HCT116 (cell line): ENCODE data around the gene BCAP31.

Source experiments
- EGR1 ChIP-seq: IDR thresholded peaks from 2 replicates; pipeline ENCODE4 v1.6.1; 2012; ENCODE audit warnings: low read depth
- JUND ChIP-seq: IDR thresholded peaks from 2 replicates; pipeline ENCODE4 v1.6.1; 2012
- POLR2AphosphoS5 ChIP-seq: IDR thresholded peaks from 2 replicates; pipeline ENCODE4 v1.6.1; 2011; ENCODE audit warnings: mild to moderate bottlenecking, low read depth, low read length, moderate library complexity
- TF ChIP-seq, protein P1 (sequence below), 3 experiments: fragments of 200-600 bp in 1 of 3; sonication (generic) in 1 of 3; IDR thresholded peaks in 2 of 3; conservative IDR thresholded peaks in 1 of 3; 2 replicates each; pipeline ENCODE4 v1.5.1; 2012 to 2017; ENCODE audit warnings: low read depth in 2 of 3, low read length in 2 of 3, antibody characterized with exemption in 1 of 3, borderline replicate concordance in 1 of 3, control low read depth in 1 of 3, mild to moderate bottlenecking in 1 of 3, mixed read lengths in 1 of 3, mixed run types in 1 of 3, moderate library complexity in 1 of 3; ENCODE audit not compliant: insufficient read depth in 1 of 3
- TF ChIP-seq, protein P2 (sequence below): IDR thresholded peaks from 2 replicates; pipeline ENCODE4 v1.6.1; 2011; ENCODE audit warnings: mild to moderate bottlenecking, low read length, moderate library complexity; ENCODE audit not compliant: insufficient replicate concordance; ENCODE audit errors: extremely low read depth
- TF ChIP-seq, protein P3 (sequence below): IDR thresholded peaks from 2 replicates; pipeline ENCODE4 v1.6.1; 2012
- TF ChIP-seq, protein P4 (sequence below): IDR thresholded peaks from 2 replicates; pipeline ENCODE4 v1.6.1; 2012

DNA sequence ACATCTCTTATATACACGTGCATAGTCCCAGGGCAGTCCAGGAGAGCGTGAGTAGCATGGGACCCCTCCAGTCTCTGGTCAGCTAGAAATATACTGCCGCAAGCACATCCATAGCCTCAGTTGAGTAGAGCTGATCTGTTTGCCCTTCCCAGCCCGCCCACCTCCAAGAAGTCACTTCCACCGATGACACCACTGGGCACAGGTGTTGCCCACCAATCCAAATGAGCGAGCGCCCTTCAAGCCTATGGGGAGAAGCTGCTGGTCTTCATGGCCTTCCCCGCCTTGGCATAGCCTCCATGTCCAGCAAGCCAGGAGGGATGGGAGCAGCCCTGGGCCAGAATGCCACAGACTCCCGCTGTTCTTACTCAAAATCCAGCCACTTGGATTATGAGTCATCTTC lies 67.0 kb downstream of the BCAP31 start:
- TF ChIP-seq, protein P1, sequence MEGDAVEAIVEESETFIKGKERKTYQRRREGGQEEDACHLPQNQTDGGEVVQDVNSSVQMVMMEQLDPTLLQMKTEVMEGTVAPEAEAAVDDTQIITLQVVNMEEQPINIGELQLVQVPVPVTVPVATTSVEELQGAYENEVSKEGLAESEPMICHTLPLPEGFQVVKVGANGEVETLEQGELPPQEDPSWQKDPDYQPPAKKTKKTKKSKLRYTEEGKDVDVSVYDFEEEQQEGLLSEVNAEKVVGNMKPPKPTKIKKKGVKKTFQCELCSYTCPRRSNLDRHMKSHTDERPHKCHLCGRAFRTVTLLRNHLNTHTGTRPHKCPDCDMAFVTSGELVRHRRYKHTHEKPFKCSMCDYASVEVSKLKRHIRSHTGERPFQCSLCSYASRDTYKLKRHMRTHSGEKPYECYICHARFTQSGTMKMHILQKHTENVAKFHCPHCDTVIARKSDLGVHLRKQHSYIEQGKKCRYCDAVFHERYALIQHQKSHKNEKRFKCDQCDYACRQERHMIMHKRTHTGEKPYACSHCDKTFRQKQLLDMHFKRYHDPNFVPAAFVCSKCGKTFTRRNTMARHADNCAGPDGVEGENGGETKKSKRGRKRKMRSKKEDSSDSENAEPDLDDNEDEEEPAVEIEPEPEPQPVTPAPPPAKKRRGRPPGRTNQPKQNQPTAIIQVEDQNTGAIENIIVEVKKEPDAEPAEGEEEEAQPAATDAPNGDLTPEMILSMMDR (IDR thresholded peaks at IDR 0.05 in 2 of 3, conservative IDR thresholded peaks at IDR 0.05 in 1 of 3; ENCODE audit: borderline replicate concordance in 1 of 3, insufficient read depth in 1 of 3, low read depth in 2 of 3, low read length in 2 of 3): no peak
- TF ChIP-seq, protein P2, sequence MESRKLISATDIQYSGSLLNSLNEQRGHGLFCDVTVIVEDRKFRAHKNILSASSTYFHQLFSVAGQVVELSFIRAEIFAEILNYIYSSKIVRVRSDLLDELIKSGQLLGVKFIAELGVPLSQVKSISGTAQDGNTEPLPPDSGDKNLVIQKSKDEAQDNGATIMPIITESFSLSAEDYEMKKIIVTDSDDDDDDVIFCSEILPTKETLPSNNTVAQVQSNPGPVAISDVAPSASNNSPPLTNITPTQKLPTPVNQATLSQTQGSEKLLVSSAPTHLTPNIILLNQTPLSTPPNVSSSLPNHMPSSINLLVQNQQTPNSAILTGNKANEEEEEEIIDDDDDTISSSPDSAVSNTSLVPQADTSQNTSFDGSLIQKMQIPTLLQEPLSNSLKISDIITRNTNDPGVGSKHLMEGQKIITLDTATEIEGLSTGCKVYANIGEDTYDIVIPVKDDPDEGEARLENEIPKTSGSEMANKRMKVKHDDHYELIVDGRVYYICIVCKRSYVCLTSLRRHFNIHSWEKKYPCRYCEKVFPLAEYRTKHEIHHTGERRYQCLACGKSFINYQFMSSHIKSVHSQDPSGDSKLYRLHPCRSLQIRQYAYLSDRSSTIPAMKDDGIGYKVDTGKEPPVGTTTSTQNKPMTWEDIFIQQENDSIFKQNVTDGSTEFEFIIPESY: no peak
- TF ChIP-seq EGR1 (no peak), JUND (no peak), POLR2AphosphoS5 (no peak)
- TF ChIP-seq, protein P3, sequence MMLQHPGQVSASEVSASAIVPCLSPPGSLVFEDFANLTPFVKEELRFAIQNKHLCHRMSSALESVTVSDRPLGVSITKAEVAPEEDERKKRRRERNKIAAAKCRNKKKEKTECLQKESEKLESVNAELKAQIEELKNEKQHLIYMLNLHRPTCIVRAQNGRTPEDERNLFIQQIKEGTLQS: no peak
- TF ChIP-seq, protein P4, sequence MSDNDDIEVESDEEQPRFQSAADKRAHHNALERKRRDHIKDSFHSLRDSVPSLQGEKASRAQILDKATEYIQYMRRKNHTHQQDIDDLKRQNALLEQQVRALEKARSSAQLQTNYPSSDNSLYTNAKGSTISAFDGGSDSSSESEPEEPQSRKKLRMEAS: no peak
